HG02981 (cell line): Measurements from ENCODE around the gene P2RX5.

ENCODE experiments used
- ATAC-seq: cut with Tn5 transposase; IDR thresholded peaks from one replicate; pipeline ENCODE4 v1.9.1; 2021; ENCODE audit warnings: mild to moderate bottlenecking, moderate library complexity; ENCODE audit not compliant: unreplicated experiment

P2RX5 gene

DNA sequence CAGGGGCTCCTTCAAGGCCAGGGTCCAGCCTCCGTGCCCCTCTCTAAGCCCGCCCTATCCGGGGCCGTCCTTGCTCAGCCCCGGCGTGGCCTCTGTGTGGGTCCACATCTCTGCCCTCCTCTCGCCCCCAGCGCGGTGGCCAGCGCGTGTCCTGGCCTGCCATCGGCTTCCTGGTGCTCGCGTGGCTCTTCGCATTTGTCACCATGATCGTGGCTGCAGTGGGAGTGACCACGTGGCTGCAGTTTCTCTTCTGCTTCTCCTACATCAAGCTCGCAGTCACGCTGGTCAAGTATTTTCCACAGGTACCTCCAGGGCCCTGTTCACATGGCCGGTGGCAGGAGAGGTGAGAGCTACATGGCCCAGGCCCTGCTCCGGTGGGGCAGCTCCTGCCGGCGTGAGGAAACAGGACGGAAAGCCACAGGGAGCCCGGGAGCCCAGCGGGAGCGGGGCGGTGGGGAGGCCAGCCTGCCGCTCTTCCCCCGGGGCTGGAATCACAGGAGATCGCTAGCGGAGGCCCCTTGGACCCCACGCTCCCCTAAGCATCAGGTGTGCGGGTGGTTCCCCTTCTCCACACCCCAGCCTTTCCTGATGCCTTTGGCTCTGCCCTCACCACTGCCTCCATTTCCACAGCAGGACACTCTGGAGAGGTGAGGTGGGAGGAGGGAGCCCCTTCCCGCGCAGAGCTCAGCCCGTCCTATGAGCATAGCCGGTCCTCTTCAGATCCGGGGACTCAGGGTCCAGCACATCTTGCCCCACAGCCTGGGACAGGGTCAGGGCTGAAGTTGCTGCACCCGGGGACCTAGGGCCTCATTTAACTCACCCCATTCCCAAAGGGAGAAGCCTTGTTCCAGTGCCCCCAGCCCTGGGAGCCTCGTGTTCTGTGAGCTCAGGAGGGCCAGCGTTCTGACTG, 37.8 kb downstream of the P2RX5 start:
- ATAC-seq: no peak

GRCh38 chr17:3657588-3657869, 38.4 kb downstream of the P2RX5 start:
- no peak for ATAC-seq

- ATAC-seq: no peak
Measured at GRCh38 chr17:3656755-3657587, 39.0 kb downstream of the P2RX5 start.

DNA sequence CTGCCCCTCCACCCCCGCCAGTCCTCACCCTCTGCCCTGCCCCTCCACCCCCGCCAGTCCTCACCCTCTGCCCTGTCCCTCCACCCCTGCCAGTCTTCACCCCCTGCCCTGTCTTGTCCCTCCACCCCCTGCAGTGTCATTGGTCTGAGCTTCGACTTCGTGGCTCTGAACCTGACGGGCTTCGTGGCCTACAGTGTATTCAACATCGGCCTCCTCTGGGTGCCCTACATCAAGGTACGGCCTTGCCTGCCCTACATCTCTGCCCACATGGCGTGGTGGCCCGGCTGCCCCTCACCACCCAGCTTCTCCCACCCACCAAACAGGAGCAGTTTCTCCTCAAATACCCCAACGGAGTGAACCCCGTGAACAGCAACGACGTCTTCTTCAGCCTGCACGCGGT, 39.6 kb downstream of the P2RX5 start:
- no peak for ATAC-seq

DNA sequence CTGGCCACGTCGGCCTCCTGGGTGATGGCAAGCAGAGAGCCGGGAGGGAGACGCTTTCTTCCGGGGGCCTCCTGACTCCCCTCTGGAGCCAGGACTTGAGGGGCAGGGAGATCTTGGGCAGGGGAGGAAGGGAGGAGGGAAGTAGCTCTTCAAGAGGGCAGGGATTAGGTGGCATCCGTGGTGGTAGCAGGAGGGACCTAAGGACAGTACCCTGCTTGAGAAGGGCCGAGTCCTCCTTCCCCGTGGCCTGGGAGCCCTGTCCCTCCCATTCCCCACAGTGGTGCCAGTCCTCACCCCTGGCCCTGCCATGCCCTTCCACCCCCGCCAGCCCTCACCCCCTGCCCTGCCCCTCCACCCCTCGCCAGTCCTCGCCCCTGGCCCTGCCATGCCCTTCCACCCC, 40.2 kb downstream of the P2RX5 start:
- no peak for ATAC-seq

GRCh38 chr17:3647769-3648555, 48.0 kb downstream of the P2RX5 start:
- no peak for ATAC-seq

DNA sequence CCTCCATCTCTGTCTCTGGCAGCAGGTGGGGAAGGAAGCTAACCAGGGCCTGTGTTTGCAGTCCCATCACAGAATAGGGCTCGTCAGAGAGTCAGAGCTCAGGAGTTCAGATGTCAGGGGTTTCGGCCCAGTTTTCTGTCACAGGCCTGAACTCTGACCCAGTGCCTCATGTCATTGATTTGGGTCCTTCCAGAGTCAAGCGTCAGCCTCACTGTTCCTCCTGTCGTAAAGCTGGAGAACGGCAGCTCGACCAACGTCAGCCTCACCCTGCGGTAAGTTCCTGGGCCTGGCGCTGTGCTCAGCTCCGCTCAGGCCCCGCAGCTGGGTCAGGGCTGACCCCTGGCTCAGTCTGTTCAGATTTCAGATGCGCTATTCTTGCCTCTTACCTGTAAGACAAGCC, 48.7 kb downstream of the P2RX5 start:
- ATAC-seq: no peak

DNA sequence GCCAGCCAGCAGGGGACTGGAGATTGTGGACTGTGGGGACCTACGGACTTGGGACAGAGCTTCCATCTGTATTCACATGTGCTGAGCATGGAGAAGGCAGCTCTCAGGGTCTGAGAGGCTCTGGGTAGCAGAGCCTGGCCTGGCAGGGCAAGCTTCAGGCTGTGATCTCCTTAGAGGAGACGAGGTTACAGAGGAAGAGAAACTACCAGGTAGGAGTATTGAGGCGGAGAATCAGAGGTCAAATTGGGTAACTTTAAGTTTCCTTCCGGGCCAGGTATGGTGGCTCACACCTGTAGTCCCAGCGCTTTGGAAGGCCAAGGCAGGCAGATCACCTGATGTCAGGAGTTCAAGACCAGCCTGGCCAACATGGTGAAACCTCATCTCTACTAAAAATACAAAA, 50.6 kb downstream of the P2RX5 start:
- ATAC-seq: no peak

DNA sequence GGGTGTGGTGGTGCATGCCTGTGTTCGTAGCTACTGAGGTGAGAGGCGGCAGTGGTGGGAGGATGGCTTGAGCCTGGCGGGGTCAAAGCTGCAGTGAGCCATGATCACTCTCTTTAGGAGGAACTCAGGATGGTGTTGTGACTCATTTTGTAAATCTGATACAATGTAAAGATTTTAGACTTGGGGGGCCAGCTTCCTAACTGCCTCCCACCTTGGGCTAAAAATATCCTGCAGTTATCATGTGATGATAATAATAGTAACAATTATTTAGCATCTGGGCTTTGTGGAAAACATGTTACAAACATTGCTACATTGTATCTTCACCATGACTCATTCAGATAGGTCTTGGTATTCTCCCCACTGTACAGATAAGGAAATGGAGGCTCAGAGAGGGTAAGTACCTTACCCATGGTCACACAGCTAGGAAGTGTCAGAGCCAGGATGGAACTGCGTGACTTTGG, 52.0 kb downstream of the P2RX5 start:
- no peak for ATAC-seq

DNA sequence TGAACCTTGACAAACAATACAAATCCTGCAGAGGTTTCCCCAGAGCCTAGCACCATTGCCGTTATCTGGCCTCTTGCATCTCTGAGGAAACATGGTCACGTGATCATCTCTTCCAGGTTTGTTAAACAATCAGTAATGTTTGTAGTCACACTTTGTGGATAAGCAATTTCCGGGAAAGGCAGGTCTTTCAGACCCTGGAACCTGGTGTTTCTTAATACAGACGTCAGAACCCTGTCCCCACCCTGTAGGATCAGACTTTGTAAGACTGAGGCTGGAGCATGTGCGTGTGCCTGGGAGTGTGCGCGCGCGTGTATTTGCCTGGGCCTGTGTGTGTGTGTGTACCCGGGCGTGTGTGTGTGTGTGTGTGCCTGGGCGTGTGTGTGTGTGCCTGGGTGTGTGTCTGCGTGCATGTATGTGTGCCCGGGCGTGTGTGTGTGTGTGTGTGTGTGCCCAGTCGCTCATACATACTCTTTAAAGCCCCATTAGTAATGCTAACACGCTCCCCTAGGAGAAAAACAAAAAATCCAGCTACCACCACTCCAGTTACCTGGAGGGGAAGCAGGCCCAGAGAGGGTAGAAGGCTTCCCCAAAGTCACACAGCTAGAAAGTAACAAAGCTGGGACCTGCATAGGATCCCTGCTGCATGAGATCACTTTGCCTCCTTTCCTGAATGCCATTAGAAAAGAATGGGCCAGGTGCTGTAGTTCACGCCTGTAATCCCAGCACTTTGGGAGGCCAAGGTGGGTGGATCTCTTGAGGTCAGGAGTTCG, 54.1 kb downstream of the P2RX5 start:
- ATAC-seq: no peak

DNA sequence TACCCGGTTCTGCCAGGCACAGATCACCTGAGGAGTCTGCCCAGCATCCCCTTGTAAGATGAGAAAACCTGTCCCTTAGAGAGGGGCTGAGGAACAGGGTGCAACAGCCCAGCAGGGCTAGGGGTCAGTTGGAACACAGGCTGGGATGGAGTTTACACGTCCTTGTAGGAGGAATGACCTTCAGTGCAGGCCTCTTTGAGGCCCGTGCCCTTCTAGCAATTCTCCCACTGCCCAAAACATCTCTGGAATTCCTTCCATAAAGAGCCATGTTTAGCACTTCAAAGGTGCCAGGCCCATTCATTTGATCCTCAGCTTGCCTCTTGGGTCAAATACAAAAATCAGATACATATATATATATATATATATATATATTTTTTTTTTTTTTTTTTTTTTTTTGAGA, 54.9 kb downstream of the P2RX5 start:
- ATAC-seq: no peak

DNA sequence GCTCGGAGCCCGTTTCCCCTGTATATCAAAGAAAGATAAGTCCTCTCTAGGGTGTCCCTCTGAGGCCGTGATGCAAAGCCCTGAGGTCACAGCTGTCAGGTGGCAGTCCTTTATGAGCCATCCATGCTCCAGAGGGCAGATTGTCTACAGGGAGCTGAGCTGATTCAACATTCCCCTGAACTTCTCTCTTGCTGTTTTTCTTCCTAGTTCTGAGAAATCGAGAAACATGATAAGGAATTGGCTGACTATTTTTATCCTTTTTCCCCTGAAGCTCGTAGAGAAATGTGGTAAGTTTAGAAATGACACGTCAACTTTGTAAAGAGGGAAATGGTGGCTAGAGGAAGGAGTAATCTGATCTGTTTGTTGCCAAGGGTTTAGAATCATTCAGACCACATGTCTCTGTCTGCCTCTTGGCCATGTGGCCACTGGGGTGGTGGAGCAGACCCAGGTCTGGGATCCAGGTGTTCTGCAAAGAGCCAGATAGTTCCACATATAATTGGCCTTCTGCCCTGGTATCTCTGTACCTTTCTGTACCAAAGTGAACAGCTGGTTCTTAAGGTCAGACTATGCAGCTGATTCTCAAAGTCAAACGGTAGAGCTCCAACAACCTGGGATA, 55.9 kb downstream of the P2RX5 start:
- no peak for ATAC-seq

- peak; percentile 2 for ATAC-seq
Measured at GRCh38 chr17:3636908-3637373, 59.0 kb downstream of the P2RX5 start.

DNA sequence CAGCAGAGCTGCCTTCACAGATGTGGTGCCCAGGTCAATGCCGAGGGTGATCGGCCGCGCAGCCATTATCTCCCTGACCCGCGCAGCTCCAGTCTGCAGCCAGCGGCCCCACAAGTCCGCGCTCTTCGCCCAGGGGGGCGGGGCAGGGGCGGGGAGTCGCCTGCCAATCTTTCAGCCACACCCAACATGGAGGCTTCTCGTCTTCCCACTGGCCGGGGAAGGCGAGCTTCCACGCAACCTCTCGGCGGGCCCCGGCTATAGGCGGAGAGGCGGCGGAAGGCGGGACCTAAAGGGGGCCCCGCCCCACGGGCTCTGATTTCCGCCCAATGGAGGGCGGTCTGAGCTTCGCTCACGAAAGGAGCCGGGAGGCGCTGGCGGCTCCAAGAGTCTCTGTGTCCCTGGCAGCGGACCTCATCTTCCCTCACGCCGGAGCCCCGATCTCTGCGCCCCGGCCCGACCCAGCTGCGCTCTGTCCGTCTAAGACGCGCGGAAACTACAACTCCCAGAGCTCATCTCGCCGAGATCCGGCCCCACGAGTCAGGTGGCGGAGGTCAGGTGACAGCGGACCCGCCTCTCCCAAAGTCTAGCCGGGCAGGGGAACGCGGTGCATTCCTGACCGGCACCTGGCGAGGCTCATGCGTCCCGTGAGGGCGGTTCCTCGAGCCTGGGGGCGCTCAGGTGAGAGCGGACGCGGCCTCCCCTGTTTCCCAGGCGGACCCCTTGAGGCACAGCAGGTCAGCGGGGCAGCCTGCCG, 59.6 kb downstream of the P2RX5 start, which contains the start of the genes CTNS and SHPK:
TSS of gene CTNS (plus strand) at position 607 of the 754 bp plus-strand sequence. CDS start 3,447 bp downstream, outside the sequence.
TSS of gene SHPK (minus strand) at position 97 of the 754 bp plus-strand sequence. CDS start at position 66, 31 bp downstream.
- peak; percentile 94 for ATAC-seq

- peak; percentile 25 for ATAC-seq
Measured at GRCh38 chr17:3635474-3636153, 60.3 kb downstream of the P2RX5 start.

DNA sequence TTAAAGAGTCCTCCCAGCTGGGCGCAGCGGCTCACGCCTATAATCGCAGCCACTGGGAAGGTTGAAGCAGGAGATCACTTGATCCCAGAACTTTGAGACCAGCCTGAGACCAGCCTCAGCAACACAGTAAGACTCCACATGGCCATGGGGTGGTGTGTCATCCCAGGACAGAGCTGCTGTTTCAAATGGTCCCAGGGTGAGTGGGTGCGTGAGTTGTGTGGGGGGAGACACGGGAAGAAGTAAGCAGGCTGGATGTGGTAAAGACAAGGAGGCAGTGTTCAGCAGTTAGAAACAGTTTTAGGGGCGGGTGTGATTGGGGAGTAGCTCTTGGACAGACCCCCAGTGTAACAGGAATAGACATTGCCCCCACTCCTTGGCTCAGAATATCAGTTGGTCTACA, 63.7 kb downstream of the P2RX5 start:
- no peak for ATAC-seq

DNA sequence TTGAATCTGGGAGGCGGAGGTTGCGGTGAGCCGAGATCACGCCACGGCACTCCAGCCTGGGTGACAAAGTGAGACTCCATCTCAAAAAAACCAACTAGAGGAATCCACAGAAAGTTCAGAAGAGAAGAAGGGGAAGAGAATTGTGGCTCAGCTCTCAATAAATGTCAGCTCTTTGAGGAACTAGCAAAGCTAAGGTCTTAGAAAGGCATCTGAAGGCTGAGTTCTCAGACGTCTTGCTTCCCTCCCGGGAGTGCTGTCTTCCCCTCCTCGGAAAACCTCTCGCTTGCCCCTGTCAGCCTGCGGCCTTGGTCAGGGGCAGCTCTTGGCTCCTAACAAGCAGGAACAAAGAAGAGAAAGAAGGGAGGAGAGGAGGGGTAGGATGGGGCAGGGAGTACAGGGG, 65.2 kb downstream of the P2RX5 start:
- ATAC-seq: no peak

DNA sequence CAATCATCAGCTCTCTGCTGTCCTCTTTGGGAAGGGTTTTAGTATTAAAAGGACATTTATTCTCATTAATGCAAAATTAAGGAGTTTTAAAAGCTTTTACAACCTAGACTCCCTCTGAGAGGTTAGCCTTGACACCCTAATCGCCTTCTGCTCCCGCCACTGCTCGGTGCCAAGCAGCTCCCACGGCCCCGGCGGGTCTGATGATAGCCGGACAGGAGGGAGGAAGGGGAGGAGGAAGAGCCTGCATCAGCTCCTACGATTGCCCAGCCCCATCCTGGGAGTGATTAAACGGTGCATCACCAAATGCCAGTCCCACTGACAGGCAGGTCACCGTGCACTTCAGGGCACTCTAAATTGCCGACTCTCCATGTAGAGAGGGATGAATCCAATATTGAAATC, 68.2 kb downstream of the P2RX5 start:
- no peak for ATAC-seq
